HL-60 (cell line): ENCODE measurements around the gene TRIP13.

ENCODE experiments used
- GABPA ChIP-seq: IDR thresholded peaks from 2 replicates; pipeline ENCODE4 v1.6.1; 2012; ENCODE audit warnings: low read depth
- TF ChIP-seq, protein P1 (sequence below): IDR thresholded peaks from one replicate; pipeline ENCODE4 v1.5.1; 2011; ENCODE audit warnings: low read length, control low read depth, inconsistent platforms; ENCODE audit not compliant: insufficient read depth

- TF ChIP-seq, protein P1, sequence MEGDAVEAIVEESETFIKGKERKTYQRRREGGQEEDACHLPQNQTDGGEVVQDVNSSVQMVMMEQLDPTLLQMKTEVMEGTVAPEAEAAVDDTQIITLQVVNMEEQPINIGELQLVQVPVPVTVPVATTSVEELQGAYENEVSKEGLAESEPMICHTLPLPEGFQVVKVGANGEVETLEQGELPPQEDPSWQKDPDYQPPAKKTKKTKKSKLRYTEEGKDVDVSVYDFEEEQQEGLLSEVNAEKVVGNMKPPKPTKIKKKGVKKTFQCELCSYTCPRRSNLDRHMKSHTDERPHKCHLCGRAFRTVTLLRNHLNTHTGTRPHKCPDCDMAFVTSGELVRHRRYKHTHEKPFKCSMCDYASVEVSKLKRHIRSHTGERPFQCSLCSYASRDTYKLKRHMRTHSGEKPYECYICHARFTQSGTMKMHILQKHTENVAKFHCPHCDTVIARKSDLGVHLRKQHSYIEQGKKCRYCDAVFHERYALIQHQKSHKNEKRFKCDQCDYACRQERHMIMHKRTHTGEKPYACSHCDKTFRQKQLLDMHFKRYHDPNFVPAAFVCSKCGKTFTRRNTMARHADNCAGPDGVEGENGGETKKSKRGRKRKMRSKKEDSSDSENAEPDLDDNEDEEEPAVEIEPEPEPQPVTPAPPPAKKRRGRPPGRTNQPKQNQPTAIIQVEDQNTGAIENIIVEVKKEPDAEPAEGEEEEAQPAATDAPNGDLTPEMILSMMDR: no peak
- no peak for TF ChIP-seq GABPA
These were observed 16.8 kb upstream of the TRIP13 start for GRCh38 chr5:875931-876330.
